Lower lobe of right lung (tissue), 2 donors: Measurements from ENCODE around the gene TREH. TPM values are rescaled to one million over a fixed set of nuclear protein-coding genes. Genes with fewer than 3 reads are reported as not detected.

Experiments
- ATAC-seq, 2 donors: fragments of 200-7000 bp; cut with Tn5 transposase; one replicate each; pipeline ENCODE4 v1.9.1; 2020 to 2022; ENCODE audit warnings: mild to moderate bottlenecking in 2 of 2, moderate library complexity in 2 of 2
- DNase-seq: peaks from one replicate; pipeline ENCODE4 v3.0.0-alpha.2; 2020
- H3K27ac ChIP-seq: fragments of 200-600 bp; one replicate; pipeline ENCODE4 v1.8.0; 2022
- H3K27me3 ChIP-seq: fragments of 200-600 bp; one replicate; pipeline ENCODE4 v1.8.0; 2022; ENCODE audit warnings: low read depth
- H3K36me3 ChIP-seq: fragments of 200-600 bp; one replicate; pipeline ENCODE4 v1.8.0; 2022; ENCODE audit warnings: mild to moderate bottlenecking
- H3K4me1 ChIP-seq: fragments of 200-600 bp; one replicate; pipeline ENCODE4 v1.8.0; 2022
- H3K4me3 ChIP-seq: fragments of 200-600 bp; one replicate; pipeline ENCODE4 v1.8.0; 2022; ENCODE audit warnings: mild to moderate bottlenecking
- H3K9me3 ChIP-seq: fragments of 200-600 bp; one replicate; pipeline ENCODE4 v1.8.0; 2022
- CTCF ChIP-seq: fragments of 200-600 bp; IDR thresholded peaks from one replicate; pipeline ENCODE4 v1.8.0; 2022; ENCODE audit warnings: antibody characterized with exemption, mild to moderate bottlenecking
- intact Hi-C: fragments of 100-400 bp; cut with DNase I; formaldehyde crosslinking; loops from one replicate; pipeline ENCODE4 v1.11.0; 2022
- total RNA-seq: library from RNA; stranded (reverse); fragmentation: NEBNext Ultra II Directional; extraction: Animal tissue kit (Norgen Biotek cat#: 25700); gene quantifications from one replicate; pipeline ENCODE4 v1.2.1, GENCODE V29; 2021
- donor health status: DM: no; HTN: yes; CAD: no; lungs with severe emphysema.

The TREH gene
- total RNA-seq, 1 donor from 2014 or later = 0.30 TPM

GRCh38 chr11:118659314-118659952 is 20.0 kb downstream of the TREH start:
- no peak overlapping the region for H3K4me3 ChIP-seq
- peak; percentile 91 for DNase-seq
- peaks cover 30% of the 10 kb centered on the region for H3K36me3 ChIP-seq
- peak; percentile 91 to 94 for ATAC-seq
- peak; percentile 96 for TF ChIP-seq CTCF
- H3K4me1 ChIP-seq = peaks cover 14% of the 10 kb centered on the region
- H3K27me3 ChIP-seq = no peaks in the 10 kb centered on the region
- no peaks in the 10 kb centered on the region for H3K9me3 ChIP-seq
- intact Hi-C loops = no loop called here
- peak overlapping the region; percentile 57 for H3K27ac ChIP-seq

- Histone ChIP-seq H3K9me3 (no peaks in the 10 kb centered on the region), H3K4me3 (no peak overlapping the region), H3K36me3 (peaks cover 37% of the 10 kb centered on the region), H3K4me1 (peaks cover 14% of the 10 kb centered on the region), H3K27ac (peak overlapping the region; percentile 57), H3K27me3 (no peaks in the 10 kb centered on the region)
- intact Hi-C loops = no loop called here
- no peak for TF ChIP-seq CTCF
- peak; percentile 1 to 35 for ATAC-seq
- no peak for DNase-seq
These were observed 20.8 kb downstream of the TREH start for GRCh38 chr11:118658429-118659313.

GRCh38 chr11:118657709-118658428 is 21.6 kb downstream of the TREH start:
- H3K4me3 ChIP-seq = no peak overlapping the region
- peaks cover 45% of the 10 kb centered on the region for H3K36me3 ChIP-seq
- peaks cover 14% of the 10 kb centered on the region for H3K4me1 ChIP-seq
- no peaks in the 10 kb centered on the region for H3K27me3 ChIP-seq
- H3K27ac ChIP-seq = no peak overlapping the region
- intact Hi-C loops = no loop called here
- ATAC-seq = no peak
- DNase-seq = no peak
- no peaks in the 10 kb centered on the region for H3K9me3 ChIP-seq
- TF ChIP-seq CTCF = no peak

GRCh38 chr11:118657238-118657637 is 22.2 kb downstream of the TREH start:
- TF ChIP-seq CTCF = no peak
- Histone ChIP-seq H3K4me3 (no peak overlapping the region), H3K4me1 (peaks cover 19% of the 10 kb centered on the region), H3K27ac (no peak overlapping the region), H3K9me3 (no peaks in the 10 kb centered on the region), H3K36me3 (peaks cover 51% of the 10 kb centered on the region), H3K27me3 (no peaks in the 10 kb centered on the region)
- DNase-seq (no peak), ATAC-seq (no peak)
- intact Hi-C loops = no loop called here

- ATAC-seq = no peak
- no peak for TF ChIP-seq CTCF
- peaks cover 57% of the 10 kb centered on the region for H3K36me3 ChIP-seq
- no peak for DNase-seq
- no peak overlapping the region for H3K27ac ChIP-seq
- no peaks in the 10 kb centered on the region for H3K27me3 ChIP-seq
- H3K9me3 ChIP-seq = no peaks in the 10 kb centered on the region
- no peak overlapping the region for H3K4me3 ChIP-seq
- peaks cover 19% of the 10 kb centered on the region for H3K4me1 ChIP-seq
- intact Hi-C loops = no loop called here
These were observed 22.8 kb downstream of the TREH start for GRCh38 chr11:118656563-118657165.
